ENCODE measurements around the gene SCLT1.
"Not testable (repeated sequence)": the region's sequence is repeated elsewhere in the genome, so short reads cannot be mapped to it uniquely, and the experiment has no call there.

The SCLT1 gene

DNA sequence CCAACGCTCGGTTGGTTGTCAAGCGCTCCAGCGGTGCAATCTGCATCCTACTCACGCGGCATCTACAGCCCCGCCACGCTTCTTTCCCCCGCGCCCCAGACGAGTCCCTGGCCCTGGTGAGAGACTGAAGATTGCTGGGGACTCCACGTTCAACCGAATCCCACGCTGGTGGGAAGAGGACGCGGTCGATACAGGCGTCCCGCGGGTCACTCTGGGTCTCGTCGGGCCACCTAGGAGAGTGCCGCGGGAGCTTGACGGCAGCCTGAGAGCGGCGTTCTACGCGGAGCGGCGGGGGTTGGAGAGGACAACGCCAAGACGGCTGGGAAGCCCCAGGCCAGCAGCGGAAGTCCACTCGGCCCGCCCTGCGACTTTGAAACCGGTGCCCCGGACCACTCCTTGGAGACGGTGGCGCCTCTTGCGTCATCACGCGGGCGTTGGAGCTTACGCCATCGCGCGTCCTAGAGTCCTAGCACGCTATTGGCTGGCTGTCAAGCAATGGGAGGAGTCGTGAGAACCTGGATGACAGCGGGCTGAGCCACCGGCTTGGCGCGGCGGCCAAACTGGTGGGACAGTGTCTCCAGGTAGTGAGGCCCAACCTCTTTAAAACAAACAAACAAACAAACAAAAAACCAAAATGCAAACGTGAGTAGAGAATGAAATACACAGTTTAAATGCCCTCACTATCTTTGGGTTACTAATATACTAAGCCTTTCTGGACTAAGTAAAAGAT lies at the start of gene SCLT1:
SCLT1 (minus strand) TSS at position 349 of the 730 bp plus-strand sequence. CDS start 436 bp downstream, outside the sequence.
- DNase-seq (ENCODE audit: low read depth), result peak; percentile 91

DNA sequence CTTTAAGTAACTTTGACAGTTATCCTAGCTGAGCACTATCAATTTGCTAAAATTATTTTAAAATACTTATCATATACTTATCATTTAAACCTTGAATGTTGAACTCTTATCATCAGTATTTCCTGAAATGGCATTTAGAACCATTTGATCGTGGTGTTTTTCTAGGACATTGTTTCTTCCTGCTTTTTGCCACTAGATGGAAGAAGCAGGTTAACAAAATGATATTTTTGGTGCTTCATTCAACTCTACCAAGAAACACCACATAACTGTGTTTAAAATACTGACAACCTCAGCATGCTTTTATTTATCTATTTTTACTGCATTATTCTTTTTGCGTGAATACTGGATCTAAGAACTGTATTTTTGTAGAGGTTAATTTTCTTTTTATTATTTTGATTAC lies 47.2 kb upstream of the SCLT1 start:
- no peak for DNase-seq (ENCODE audit: low read depth)

DNA sequence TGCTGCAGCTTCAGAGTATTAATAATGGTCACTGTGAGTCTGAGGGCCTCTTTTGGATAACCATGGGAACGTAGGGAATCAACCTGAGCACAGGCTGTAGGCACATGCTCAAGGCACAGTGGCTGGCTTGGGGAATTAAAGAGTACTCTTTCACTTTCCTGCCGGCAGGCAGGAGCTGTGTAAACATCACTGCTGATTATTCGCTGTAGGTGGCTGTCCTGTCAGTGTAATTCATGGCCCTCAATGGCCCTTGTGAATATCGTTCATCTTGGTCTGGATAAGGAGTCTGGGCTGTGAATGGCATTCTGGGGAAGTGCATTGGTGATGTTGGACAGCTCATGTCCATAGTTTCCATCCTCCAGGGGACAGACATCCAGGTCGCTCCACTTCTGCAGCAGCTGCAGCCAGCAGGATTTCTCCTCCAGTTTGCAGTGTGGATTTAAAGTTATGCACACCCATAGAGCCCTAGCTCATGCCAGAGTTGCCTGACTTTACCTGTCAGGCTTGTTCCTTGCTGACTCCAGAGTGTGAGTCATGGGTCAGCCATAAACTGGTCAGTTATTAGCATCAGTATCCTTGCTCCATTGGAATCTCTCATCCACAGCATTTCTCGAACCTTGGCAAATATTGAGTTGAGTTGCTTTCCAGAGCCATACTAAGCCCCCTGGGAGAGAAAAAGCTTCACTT lies 45.6 kb upstream of the SCLT1 start:
- DNase-seq (ENCODE audit: low read depth), result no peak

DNA sequence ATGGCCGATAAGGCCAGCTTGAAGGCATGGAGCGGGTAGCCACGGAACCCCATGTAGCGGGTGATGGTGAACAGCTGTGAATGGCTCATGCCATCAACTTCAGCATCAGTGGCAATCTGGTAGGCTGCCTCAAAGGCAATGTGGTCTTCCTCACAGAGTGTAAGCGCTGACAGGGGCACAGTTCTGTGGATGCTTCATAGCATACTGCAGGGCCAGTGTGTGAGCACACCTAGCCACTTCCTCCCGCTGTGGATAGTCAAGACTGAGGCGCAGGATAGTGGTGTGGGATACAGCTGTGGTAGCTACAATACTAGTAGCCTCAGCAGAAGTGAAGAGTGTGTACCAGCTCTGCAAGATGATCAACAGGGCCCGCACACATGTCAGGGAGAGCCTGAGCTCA lies 43.1 kb upstream of the SCLT1 start:
- DNase-seq (ENCODE audit: low read depth), result no peak

DNA sequence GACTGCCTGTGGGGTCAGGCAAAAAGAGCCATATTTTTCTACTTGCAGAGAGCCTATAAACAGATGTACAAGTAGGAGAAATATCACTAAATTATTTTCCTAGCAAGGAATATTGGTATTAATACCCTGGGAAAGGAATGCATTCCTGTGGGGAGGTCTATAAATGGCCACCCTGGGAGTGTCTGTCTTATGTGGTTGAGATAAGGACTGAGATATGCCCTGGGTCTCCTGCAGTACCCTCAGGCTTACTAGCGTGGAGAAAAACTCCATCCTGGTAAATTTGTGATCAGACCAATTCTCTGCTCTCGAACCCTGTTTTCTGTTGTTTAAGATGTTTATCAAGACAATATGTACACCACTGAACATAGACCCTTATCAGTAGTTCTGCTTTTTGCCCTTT lies 38.0 kb upstream of the SCLT1 start:
- DNase-seq (ENCODE audit: low read depth), result no peak

DNA sequence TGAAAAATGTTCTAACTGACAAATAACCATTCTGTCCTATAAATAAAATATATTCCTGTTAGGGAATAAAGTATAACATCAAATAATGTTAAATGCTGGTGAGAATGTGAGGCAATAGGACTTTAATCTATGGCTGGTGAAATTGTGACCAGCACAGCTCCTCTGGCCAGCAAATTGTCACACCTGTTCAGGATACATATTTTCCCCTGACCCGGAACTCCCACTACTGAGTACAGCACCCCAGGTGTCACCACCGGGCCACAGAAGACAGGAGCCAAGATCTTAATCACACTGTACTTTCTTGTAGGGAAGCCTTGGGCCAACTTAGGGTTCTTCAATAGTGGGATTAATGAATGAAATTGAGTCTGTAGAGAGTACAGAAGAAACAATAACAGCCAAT lies 35.8 kb upstream of the SCLT1 start:
- no peak for DNase-seq (ENCODE audit: low read depth)

DNA sequence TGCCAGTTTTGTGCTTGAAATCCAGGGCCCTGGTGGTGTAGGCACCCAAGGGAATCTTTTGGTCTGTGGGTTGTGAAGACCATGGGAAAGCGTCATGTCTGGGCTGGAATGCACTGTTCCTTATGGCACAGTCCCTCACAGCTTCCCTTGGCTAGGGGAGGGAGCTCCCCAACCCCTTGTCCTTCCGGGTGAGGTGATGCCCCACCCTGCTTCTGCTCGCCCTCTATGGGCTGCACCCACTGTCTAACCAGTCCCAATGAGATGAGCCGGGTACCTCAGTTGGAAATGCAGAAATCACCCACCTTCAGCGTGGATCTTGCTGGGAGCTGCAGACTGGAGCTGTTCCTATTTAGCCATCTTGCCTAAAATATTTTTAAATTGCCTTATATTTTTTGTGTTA lies 33.3 kb upstream of the SCLT1 start:
- not testable (repeated sequence) for DNase-seq (ENCODE audit: low read depth)

DNA sequence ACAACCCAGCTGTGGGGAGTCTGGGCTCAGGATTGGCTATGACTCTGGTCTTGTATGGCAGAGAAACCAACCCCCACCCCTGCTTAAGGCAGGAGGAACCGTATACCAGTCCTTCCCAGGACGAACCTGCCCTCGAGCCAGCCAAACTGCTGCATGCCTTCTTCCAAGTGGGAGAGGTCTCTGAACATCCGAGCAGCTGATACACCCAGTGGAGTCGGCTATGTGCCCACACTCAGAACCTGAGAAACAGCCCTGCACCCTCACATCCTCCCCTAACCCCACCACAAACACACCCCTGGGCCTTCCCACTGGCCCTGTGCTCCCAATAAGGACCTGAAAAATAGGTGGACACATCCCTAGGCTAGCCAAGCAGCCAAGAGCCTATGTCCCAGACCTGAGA lies 24.4 kb upstream of the SCLT1 start:
- no peak for DNase-seq (ENCODE audit: low read depth)

DNA sequence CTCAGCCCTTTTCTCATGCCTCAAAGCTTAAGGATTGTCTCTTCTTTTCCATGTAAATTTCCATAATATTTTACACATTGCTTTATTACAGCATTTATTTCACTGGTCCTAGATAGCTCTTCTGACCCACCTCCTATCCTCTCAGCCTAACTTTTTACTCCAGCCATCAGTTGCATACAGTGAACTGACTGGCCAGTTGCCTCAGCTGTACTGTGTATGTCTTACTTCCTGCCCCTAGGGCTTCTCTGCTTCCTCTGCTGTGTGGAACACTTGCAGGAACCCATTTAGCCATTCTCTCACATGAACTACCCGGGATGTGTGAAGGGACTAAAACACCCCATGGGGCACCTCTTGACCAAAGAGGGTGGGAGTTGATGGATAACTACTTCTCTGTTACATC lies 20.6 kb upstream of the SCLT1 start:
- no peak for DNase-seq (ENCODE audit: low read depth)

DNA sequence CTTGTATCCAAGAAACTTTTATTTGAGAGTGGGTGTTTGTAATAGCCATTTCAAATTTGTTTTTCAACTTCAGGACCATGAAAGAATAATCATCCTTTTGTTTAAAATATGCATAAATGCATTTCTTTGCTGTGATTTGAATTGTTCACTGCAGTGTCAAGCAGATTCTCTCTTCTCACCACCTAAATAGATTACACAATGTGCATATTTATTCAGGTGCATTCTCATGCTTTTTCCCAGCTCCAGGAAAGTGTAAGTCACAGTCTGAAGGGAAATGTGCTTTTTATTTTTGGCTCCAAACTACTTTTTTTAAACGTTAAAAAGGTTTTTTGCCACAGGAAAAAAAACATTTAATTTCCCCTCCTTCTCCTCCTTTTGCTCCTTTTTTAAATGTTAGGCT lies 20.1 kb upstream of the SCLT1 start:
- no peak for DNase-seq (ENCODE audit: low read depth)

DNA sequence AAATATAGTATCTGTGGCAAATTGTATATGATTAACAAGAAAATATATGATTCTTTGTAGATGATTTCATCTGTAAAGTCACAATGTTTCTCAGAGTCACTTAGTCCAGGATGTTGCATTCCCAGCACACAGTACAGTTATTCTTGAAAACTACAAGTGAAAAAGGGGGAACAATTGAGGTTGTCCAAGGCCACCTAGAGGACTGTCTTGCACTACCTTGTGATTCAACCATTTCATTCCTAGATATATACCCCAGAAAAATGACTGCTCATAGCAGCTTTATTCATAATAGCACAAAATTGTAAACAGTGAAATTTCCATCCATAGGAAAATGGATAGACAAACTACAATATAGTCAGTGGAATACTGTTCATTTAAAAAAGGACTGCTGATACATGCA lies 18.6 kb upstream of the SCLT1 start:
- no peak for DNase-seq (ENCODE audit: low read depth)

DNA sequence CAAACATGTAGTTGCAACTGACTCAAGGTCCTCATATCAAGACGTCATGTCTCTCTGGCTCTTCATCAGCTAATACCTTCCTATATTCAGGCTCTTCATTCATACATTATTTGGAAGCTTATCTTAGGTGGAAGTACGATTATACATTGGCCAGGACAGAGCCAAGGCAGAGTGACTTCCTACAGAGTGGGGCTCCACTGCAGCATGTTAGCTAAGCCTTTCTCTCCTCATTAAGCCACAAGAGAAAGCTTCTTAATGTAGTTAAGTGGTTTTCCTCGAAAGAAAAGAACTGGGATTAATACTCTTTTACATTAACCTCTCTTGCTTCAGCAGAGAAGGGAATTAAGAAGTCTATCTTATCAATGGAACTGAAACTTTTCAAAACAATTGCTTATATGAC lies 17.6 kb upstream of the SCLT1 start:
- DNase-seq (ENCODE audit: low read depth), result no peak

DNA sequence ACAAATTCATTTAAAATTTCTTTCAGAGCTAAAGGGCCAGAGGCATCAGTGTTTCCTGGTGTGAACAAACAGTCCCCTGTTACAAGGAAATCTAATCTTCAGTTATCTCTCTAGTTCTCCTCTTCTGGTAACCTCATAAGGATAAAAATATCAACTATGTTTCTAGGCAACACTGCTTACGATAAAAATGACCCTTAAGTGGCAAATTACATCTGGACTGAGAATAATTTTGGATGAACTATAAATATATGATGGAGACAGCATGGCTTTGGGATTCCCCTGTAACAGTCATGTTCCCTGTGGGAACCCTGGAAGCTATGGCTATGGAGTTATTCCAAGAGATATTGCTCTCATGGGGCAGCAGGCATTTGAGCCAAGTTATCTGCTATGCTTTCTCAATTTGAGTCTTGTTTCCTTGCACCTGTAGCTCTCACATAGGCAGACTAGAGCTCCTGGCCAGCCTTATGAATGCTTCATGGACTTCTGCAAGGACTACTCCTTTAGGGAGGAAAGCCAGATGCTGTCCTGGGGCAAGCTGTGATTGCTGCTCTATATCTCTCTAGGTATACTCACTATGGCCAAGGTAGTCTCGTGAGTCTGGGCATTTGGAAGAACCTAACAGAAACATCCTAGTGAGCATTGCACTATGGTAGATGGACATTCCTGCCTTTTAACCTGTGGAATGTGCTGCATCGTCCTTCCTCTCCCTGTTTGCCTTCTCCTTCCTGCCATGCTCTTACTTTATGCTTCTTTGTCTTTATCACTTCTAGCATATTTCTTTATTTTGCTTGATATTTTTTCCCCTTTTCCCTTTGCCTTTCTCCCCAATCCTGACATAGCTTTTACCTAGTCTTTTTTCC lies 16.9 kb upstream of the SCLT1 start:
- DNase-seq (ENCODE audit: low read depth), result no peak

DNA sequence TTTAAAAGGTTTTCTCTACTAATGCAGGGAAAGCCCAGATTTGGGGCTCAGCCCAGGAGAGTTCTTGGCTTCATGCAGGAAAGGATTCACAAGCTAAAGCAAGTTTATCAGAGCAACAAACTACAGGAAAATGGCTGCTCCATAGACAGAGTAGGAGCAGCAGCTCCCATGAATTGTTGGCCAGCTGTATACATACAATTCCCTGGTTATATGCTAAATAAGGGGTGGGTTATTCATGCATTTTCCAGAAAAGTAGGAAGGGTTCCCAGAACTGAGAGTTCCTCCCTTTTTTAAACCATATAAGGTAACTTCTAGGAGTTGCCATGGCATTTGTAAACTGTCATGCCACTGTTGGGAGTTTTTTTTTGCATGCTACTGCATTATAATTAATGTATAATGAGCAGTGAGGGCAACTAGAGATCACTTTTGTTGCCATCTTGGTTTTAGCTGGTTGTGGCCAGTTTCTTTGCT lies 5.2 kb upstream of the SCLT1 start:
- no peak for DNase-seq (ENCODE audit: low read depth)

DNA sequence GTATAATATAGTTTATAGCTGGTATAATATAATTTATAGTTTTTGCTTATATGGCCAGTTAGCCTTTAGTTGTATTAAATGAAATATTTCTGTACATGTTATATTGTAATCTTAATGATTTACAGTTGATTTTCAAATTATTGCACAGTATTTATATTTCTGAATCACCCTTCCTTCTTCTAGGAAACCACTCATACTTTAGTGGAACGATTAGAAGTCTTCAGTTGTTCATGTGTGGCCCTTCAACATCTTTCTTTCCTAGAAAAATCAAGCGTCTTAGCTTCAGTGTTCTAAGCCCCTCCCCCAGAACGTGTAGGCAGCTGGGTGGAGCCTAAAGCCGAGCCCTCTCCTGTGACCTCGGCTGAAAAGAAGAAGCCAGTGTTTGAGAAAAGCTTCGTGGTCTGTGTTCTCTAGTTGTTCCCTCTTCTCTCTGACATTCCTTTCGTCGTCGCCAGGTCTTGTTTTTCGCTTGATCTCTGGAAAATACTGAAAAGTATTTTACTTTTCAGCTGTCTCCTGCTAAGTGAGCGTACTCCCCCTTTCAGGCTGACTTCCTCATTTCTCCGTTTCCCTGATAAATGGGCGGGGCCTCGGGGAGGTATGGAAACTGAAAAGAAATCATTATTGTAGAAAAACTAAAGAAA lies 2.6 kb upstream of the SCLT1 start, which contains the start of gene C4orf33:
C4orf33 (plus strand) TSS at position 342 of the 644 bp plus-strand sequence. CDS start 6,459 bp downstream, outside the sequence.
- DNase-seq (ENCODE audit: low read depth), result peak; percentile 55

DNA sequence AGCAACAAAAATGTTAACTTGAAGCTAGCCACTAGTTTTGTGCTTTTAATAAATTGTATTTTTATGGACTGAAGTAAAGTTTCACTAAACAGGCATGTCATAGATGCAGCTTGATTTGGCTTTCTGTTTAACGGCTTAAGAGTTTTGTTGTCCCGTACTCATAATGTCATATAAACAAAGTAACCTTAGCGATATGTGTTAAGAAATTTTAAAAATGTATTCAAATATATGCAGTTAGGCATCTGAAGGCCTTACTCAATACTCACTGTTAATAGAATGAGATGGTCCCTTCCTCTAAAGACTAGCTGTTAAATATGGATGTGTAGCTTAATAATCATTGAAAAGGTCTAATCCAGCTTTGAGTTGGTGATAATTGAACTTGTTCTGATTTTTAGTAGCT lies 1.0 kb upstream of the SCLT1 start:
- no peak for DNase-seq (ENCODE audit: low read depth)

DNA sequence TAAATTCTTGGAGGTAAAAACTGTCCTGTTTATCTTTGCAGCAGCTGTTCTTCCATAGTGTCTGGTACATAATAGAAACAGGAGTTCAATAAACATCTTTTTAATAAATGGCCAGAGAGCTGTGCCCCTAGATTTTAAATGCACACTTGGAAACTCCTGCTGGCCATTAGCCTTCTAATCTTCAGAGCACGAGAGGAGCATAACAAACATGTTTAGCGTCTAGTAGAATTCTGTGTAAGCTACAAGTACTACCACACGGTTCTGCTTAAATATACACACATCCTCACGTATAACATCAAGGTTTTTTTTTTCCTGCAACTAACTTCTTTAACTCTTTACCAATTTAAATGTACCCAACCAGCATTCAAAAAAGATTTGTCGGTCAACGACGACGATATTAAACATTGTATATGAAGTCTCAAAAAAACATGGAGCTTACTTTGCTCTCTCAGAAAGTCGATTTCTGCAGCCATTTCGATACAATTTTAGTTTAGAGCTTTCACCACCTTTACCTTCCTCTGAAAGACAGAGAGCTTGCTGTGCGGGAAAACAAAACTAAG lies 628 bp downstream of the SCLT1 start:
- DNase-seq (ENCODE audit: low read depth), result no peak

DNA sequence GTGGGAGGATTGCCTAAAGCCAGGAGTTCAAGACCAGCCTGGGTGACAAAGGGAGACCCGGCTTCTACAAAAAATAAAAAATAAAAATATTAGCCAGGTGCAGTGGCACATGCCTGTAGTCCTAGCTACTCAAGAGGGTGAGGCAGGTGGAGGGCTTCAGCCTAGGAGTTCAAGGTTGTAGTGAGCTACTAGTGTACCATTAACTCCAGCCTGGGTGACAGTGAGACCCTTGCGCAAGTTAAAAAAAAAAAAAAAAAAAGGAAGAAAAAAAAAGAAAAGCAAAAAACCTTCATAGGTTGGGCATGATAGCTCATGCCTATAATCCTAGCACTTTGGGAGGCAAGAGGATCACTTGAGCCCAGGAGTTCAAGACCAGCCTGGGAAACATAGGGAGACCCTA lies 5.8 kb downstream of the SCLT1 start:
- DNase-seq (ENCODE audit: low read depth), result no peak

DNA sequence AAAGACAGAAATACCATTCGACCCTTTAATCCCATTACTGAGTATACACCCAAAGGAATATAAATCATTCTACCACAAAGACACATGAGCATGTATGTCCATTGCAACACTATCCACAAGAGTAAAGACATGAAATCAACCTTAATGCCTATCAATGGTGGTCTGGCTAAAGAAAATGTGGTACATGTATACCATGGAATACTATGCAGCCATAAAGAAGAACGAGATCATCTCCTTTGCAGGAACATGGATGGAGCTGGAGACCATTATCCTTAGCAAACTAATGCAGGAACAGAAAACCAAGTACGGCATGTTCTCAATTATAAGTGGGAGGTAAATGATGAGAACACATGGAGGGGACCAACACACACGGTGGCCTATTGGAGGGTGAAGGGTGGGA lies 7.9 kb downstream of the SCLT1 start:
- no peak for DNase-seq (ENCODE audit: low read depth)

DNA sequence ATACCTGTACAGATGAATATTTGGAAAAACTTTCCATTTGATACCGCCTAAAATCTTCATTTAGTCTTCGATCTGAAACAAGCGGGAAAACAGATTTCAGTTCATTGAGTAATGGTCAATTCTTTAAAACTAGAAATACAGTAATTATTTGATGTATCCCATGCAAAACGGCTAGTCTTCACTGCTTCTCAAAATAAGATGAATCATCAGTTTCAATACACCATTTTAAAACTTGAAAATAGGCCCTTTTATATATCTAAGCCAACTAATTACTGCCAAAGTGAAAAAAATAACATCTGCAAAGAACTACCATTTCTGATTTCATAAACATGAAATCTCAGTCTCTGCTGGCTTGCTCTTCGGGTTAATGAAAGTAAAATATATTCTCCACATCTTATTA lies 11.0 kb downstream of the SCLT1 start:
- DNase-seq (ENCODE audit: low read depth), result no peak

DNA sequence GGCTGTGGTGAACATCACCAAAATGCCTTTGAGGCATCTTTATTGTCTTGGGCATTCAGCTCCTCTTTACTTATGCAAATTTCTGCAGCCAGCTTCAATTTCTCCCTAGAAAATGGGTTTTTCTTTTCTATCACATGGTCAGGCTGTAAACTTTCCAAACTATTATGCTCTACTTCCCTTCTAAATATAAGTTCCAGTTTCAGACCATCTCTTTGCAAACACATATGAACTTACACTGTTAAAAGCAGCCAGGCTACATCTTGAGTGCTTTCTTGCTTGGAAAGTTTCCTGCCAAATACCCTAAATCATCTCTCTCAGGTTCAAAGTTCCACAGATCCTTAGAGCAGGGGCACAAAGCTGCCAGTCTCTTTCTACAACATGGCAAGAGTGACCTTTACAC lies 13.2 kb downstream of the SCLT1 start:
- DNase-seq (ENCODE audit: low read depth), result no peak

DNA sequence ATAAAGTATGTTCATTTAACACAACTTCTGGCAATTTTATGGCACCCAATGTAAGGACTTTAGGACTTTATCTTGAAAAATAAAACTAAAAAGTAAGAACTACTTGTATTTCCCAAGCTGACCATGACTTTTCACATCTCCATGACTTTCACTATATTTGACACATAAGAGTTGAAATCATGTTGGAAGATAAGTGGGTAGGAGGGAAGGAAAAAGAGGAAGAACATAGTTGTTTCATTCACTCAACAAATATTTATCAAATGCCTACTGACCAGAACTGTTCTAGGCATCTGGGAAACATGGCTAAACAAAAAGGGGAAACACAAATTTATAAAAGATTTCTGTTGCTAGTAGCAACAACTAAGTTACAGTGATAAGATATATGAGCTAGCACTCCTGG lies 16.0 kb downstream of the SCLT1 start:
- DNase-seq (ENCODE audit: low read depth), result no peak

Data from activated T-helper 9 cell treated with anti-CD3 and anti-CD28 coated beads, Interleukin-2, amount 50 U/mL, for 16 hours (primary cell).